Neural crest cell (in vitro differentiated cells): ENCODE measurements around the gene ZHX3. TPM values are rescaled to one million over a fixed set of nuclear protein-coding genes. Genes with fewer than 3 reads are reported as not detected.

Experiments
- DNase-seq: peaks from one replicate; pipeline ENCODE4 v3.0.0; 2021; ENCODE audit warnings: low read depth, mixed read lengths, low spot score
- H3K27ac Mint-ChIP-seq: one replicate; pipeline ENCODE4 v1.8.0; 2021; ENCODE audit warnings: mild to moderate bottlenecking, mixed read lengths; ENCODE audit not compliant: unreplicated experiment
- H3K27me3 Mint-ChIP-seq: 2 replicates; pipeline ENCODE4 v1.8.0; 2021; ENCODE audit warnings: low read depth, mild to moderate bottlenecking, mixed read lengths
- H3K36me3 Mint-ChIP-seq: 2 replicates; pipeline ENCODE4 v1.8.0; 2021; ENCODE audit warnings: low read depth, mild to moderate bottlenecking, mixed read lengths
- H3K4me1 Mint-ChIP-seq: 2 replicates; pipeline ENCODE4 v1.8.0; 2021; ENCODE audit warnings: mixed read lengths
- H3K4me3 Mint-ChIP-seq: one replicate; pipeline ENCODE4 v1.8.0; 2021; ENCODE audit warnings: mild to moderate bottlenecking, mixed read lengths
- H3K9me3 Mint-ChIP-seq: 2 replicates; pipeline ENCODE4 v1.8.0; 2021; ENCODE audit warnings: mixed read lengths
- CTCF ChIP-seq: fragments of 200-600 bp; sonication (generic); conservative IDR thresholded peaks from 2 replicates; pipeline ENCODE4 v1.5.0; 2021; ENCODE audit warnings: antibody characterized with exemption, mild to moderate bottlenecking
- total RNA-seq: library from RNA; stranded (reverse); gene quantifications from 2 replicates; pipeline ENCODE4 v1.2.1, GENCODE V29; 2021

ZHX3 gene
- total RNA-seq, 1 donor from 2014 or later, result 13.0 TPM

GRCh38 chr20:41224281-41224680, 93.2 kb downstream of the ZHX3 start:
- TF ChIP-seq CTCF, result no peak
- peaks cover 3% of the 10 kb centered on the region for H3K36me3 Mint-ChIP-seq
- H3K4me3 Mint-ChIP-seq, result no peak overlapping the region

GRCh38 chr20:41223112-41223511, 94.4 kb downstream of the ZHX3 start:
- no peak for DNase-seq
- no peak overlapping the region for H3K27ac Mint-ChIP-seq
- H3K4me1 Mint-ChIP-seq, result peaks cover 10% of the 10 kb centered on the region
- H3K4me3 Mint-ChIP-seq, result no peak overlapping the region
- no peaks in the 10 kb centered on the region for H3K27me3 Mint-ChIP-seq
- TF ChIP-seq CTCF, result no peak
- H3K9me3 Mint-ChIP-seq, result peaks cover 2% of the 10 kb centered on the region
- H3K36me3 Mint-ChIP-seq, result peaks cover 3% of the 10 kb centered on the region

More at GRCh38 chr20:41224281-41224680, 93.2 kb downstream of the ZHX3 start:
- Mint-ChIP-seq H3K4me1 (peaks cover 10% of the 10 kb centered on the region), H3K9me3 (peaks cover 2% of the 10 kb centered on the region), H3K27me3 (no peaks in the 10 kb centered on the region), H3K27ac (no peak overlapping the region)
- no peak for DNase-seq

GRCh38 chr20:41222703-41223102, 94.8 kb downstream of the ZHX3 start:
- H3K4me3 Mint-ChIP-seq, result no peak overlapping the region
- no peak for DNase-seq
- no peaks in the 10 kb centered on the region for H3K27me3 Mint-ChIP-seq
- no peak for TF ChIP-seq CTCF
- no peak overlapping the region for H3K27ac Mint-ChIP-seq
- peaks cover 10% of the 10 kb centered on the region for H3K4me1 Mint-ChIP-seq
- peaks cover 3% of the 10 kb centered on the region for H3K36me3 Mint-ChIP-seq
- H3K9me3 Mint-ChIP-seq, result peaks cover 2% of the 10 kb centered on the region

GRCh38 chr20:41222296-41222695, 95.2 kb downstream of the ZHX3 start:
- Mint-ChIP-seq H3K9me3 (peaks cover 2% of the 10 kb centered on the region), H3K4me1 (peaks cover 10% of the 10 kb centered on the region), H3K4me3 (no peak overlapping the region), H3K36me3 (peaks cover 3% of the 10 kb centered on the region), H3K27me3 (no peaks in the 10 kb centered on the region), H3K27ac (no peak overlapping the region)
- no peak for DNase-seq
- no peak for TF ChIP-seq CTCF

GRCh38 chr20:41221614-41222218, 95.8 kb downstream of the ZHX3 start:
- Mint-ChIP-seq H3K4me3 (no peak overlapping the region), H3K9me3 (peaks cover 2% of the 10 kb centered on the region), H3K4me1 (peaks cover 10% of the 10 kb centered on the region), H3K36me3 (peaks cover 3% of the 10 kb centered on the region), H3K27ac (no peak overlapping the region), H3K27me3 (no peaks in the 10 kb centered on the region)
- TF ChIP-seq CTCF, result no peak
- no peak for DNase-seq
